ENCODE measurements around the gene OR2V2. TPM values are rescaled to one million over a fixed set of nuclear protein-coding genes. Genes with fewer than 3 reads are reported as not detected.

Gene OR2V2
- total and polyA plus RNA-seq, 11 donors: not detected

DNA sequence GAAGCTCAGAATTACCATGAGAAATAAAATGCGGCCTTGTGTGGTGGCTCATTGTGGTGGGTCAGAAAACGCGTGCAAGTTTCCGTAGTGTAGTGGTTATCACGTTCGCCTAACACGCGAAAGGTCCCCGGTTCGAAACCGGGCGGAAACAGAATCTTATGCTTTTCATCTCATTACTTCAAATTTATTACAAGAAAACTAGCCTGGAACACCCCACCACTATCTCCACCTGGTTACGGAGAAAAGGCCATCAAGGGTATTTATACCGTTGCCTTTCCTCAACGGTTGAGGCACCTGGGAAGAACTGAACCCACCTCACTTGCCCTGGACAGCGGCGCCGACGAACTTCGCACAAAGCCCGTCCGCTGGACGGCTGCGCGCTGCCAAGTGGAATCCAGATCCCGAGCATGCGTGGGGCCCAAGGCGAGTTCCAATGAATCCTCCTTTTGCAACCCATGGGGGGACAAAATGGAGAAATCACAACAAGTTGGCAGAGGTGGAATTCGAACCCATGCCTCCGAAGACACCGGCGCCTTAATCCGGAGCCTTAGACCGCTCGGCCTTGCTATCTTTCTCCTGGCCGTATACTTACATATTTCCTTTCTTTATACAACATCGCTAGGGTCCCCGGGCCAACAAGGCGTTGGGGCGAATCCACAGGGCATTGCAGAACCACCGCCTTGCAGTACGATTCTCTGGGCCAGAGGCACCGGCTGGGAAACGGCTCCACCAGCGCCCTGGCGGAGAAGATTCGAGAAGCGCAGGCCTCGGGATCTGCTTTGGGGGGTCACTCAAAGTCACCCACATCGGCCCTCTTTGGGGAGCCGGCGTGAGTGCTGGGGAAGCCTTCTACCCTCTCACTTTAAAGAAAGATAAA, 16.9 kb downstream of the OR2V2 start:
- peaks cover 0 to 63% (median 38%) of the 10 kb centered on the region in 9 donors for H3K27me3 ChIP-seq
- DNase-seq (no peak), ATAC-seq (no peak)
- H3K36me3 ChIP-seq: no peaks in the 10 kb centered on the region
- no peaks in the 10 kb centered on the region for H3K9me3 ChIP-seq
- peaks cover 0 to 14% (median 2%) of the 10 kb centered on the region in 12 donors for H3K4me1 ChIP-seq
- WGBS, 4 donors: 11 to 25% (median 20%) methylated on average over 33 to 51 of the region's 52 CpGs
- no peak overlapping the region for H3K27ac ChIP-seq
- intact Hi-C loops (cut with DNase I): loop anchor here in 1 of 10 donors (10.0 kb wide), 1 partner anchor 380 kb away; no protein-coding TSS in a partner anchor
- no peak overlapping the region for H3K4me3 ChIP-seq
- no peak for TF ChIP-seq POLR2A (IDR thresholded peaks at IDR 0.05)
- TF ChIP-seq, protein P1, sequence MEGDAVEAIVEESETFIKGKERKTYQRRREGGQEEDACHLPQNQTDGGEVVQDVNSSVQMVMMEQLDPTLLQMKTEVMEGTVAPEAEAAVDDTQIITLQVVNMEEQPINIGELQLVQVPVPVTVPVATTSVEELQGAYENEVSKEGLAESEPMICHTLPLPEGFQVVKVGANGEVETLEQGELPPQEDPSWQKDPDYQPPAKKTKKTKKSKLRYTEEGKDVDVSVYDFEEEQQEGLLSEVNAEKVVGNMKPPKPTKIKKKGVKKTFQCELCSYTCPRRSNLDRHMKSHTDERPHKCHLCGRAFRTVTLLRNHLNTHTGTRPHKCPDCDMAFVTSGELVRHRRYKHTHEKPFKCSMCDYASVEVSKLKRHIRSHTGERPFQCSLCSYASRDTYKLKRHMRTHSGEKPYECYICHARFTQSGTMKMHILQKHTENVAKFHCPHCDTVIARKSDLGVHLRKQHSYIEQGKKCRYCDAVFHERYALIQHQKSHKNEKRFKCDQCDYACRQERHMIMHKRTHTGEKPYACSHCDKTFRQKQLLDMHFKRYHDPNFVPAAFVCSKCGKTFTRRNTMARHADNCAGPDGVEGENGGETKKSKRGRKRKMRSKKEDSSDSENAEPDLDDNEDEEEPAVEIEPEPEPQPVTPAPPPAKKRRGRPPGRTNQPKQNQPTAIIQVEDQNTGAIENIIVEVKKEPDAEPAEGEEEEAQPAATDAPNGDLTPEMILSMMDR (IDR thresholded peaks at IDR 0.05): no peak

GRCh38 chr5:181166812-181167733, 19.7 kb downstream of the OR2V2 start:
- no peaks in the 10 kb centered on the region for H3K9me3 ChIP-seq
- no peaks in the 10 kb centered on the region for H3K36me3 ChIP-seq
- H3K27ac ChIP-seq: no peak overlapping the region
- no peak for ATAC-seq
- peaks cover 0 to 10% (median 2%) of the 10 kb centered on the region in 12 donors for H3K4me1 ChIP-seq
- TF ChIP-seq POLR2A (IDR thresholded peaks at IDR 0.05): no peak
- TF ChIP-seq, protein P1 (IDR thresholded peaks at IDR 0.05): no peak
- H3K4me3 ChIP-seq: no peak overlapping the region
- WGBS, 4 donors: 71 to 74% (median 73%) methylated on average over 6 of the region's 6 CpGs
- intact Hi-C loops (cut with DNase I): loop anchor here in 1 of 10 donors (10.0 kb wide), 1 partner anchor 382 kb away; no protein-coding TSS in a partner anchor
- H3K27me3 ChIP-seq: peaks cover 11 to 89% (median 65%) of the 10 kb centered on the region in 9 donors
- DNase-seq: no peak

DNA sequence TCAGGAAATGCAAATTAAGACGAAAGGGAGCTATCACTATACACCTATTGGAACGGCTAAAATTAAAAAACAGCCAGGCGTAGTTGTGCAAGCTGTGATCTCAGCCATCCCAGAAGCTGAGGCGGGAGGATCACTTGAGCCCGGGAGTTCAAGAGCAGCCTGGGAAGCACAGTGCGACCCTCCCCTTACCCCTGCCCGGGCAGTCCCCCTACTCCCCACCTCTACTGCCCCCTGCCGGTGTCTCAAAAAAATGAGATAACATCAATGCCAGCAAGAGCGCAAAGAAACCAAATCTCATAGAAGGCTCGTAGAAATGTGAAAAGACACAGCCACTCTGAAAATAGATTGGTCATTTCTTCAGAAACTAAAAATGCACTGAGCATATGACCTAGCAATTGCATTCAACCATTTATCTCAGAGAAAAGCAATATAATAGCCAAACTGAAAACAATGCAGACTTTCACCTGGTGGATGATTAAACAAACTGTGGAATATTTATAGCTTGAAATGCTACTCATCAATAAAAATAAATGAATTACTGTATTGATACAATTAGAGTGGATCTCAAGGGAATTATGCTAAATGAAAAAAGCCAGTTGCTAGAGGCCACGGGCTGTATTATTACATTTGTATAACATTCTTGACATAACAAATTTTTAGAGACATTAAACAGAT, 20.6 kb downstream of the OR2V2 start:
- DNase-seq (no peak), ATAC-seq (no peak)
- H3K4me3 ChIP-seq: no peak overlapping the region
- peaks cover 11 to 96% (median 69%) of the 10 kb centered on the region in 9 donors for H3K27me3 ChIP-seq
- TF ChIP-seq, protein P1 (IDR thresholded peaks at IDR 0.05): peak in 8 of 12 donors; percentile 22 to 45 (median 34)
- TF ChIP-seq POLR2A (IDR thresholded peaks at IDR 0.05): no peak
- H3K4me1 ChIP-seq: peaks cover 0 to 15% (median 3%) of the 10 kb centered on the region in 12 donors
- no peak overlapping the region for H3K27ac ChIP-seq
- H3K9me3 ChIP-seq: no peaks in the 10 kb centered on the region
- H3K36me3 ChIP-seq: no peaks in the 10 kb centered on the region
- intact Hi-C loops (cut with DNase I): loop anchor here in 1 of 10 donors (10.0 kb wide), 1 partner anchor 383 kb away; no protein-coding TSS in a partner anchor
- 13 to 19% (median 18%) methylated on average over 9 to 11 of the region's 11 CpGs for WGBS, 4 donors
